Measurements from ENCODE around the gene CTIF. TPM values are rescaled to one million over a fixed set of nuclear protein-coding genes. Genes with fewer than 3 reads are reported as not detected.

CTIF gene
- total RNA-seq, 2 experiments from 2014 or later: 0.06 to 0.38 TPM

- intact Hi-C loops (cut with micrococcal nuclease; ENCODE audit: unreplicated experiment): no loop called here
- DNase-seq (ENCODE audit: low spot score): no peak
These were observed 99.6 kb downstream of the CTIF start for GRCh38 chr18:48638451-48638850.

GRCh38 chr18:48638896-48639771 is 100.3 kb downstream of the CTIF start:
- no TSS peak for BruUV-seq (replicated peaks)

More at GRCh38 chr18:48638451-48638850, 99.6 kb downstream of the CTIF start:
- Histone ChIP-seq H3K27ac (ENCODE audit: low read depth, low read length, poor library complexity, severe bottlenecking) (no peak overlapping the region), H3K4me2 (ENCODE audit: low read length) (no peak overlapping the region), H3K36me3 (ENCODE audit: insufficient read depth, low read length) (no peaks in the 10 kb centered on the region), H4K20me1 (ENCODE audit: insufficient read depth, low read length) (no peaks in the 10 kb centered on the region), H3K4me1 (ENCODE audit: insufficient read depth, low read length, poor library complexity, severe bottlenecking) (peaks cover 14% of the 10 kb centered on the region), H3K9me3 (ENCODE audit: low read length) (no peaks in the 10 kb centered on the region), H2AFZ (ENCODE audit: low read length) (no peak overlapping the region), H3K79me2 (ENCODE audit: insufficient read depth, low read depth, low read length) (no peaks in the 10 kb centered on the region), H3K4me3 (ENCODE audit: low read depth, low read length, poor library complexity, severe bottlenecking) (no peak overlapping the region), H3K9me2 (ENCODE audit: insufficient read depth, low read length) (no peaks in the 10 kb centered on the region)
- no peak for TF ChIP-seq EZH2phosphoT487 (IDR thresholded peaks at IDR 0.05; ENCODE audit: borderline replicate concordance, low read depth, low read length)
- TF ChIP-seq, protein P1, sequence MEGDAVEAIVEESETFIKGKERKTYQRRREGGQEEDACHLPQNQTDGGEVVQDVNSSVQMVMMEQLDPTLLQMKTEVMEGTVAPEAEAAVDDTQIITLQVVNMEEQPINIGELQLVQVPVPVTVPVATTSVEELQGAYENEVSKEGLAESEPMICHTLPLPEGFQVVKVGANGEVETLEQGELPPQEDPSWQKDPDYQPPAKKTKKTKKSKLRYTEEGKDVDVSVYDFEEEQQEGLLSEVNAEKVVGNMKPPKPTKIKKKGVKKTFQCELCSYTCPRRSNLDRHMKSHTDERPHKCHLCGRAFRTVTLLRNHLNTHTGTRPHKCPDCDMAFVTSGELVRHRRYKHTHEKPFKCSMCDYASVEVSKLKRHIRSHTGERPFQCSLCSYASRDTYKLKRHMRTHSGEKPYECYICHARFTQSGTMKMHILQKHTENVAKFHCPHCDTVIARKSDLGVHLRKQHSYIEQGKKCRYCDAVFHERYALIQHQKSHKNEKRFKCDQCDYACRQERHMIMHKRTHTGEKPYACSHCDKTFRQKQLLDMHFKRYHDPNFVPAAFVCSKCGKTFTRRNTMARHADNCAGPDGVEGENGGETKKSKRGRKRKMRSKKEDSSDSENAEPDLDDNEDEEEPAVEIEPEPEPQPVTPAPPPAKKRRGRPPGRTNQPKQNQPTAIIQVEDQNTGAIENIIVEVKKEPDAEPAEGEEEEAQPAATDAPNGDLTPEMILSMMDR (conservative IDR thresholded peaks at IDR 0.05; ENCODE audit: low read length): no peak
- CTCF ChIA-PET (ENCODE audit: unreplicated experiment): no interaction called here
- POLR2A ChIA-PET: no interaction called here
- BruUV-seq (replicated peaks): no TSS peak

More at GRCh38 chr18:48638896-48639771, 100.3 kb downstream of the CTIF start:
- H3K27ac ChIP-seq (ENCODE audit: low read depth, low read length, poor library complexity, severe bottlenecking): no peak overlapping the region
- ChIA-PET POLR2A (no interaction called here), CTCF (ENCODE audit: unreplicated experiment) (no interaction called here)
- H3K9me3 ChIP-seq (ENCODE audit: low read length): no peaks in the 10 kb centered on the region
- no peak for DNase-seq (ENCODE audit: low spot score)
- intact Hi-C loops (cut with micrococcal nuclease; ENCODE audit: unreplicated experiment): no loop called here
- H3K4me1 ChIP-seq (ENCODE audit: insufficient read depth, low read length, poor library complexity, severe bottlenecking): peaks cover 14% of the 10 kb centered on the region
- no peak overlapping the region for H3K4me2 ChIP-seq (ENCODE audit: low read length)
- H2AFZ ChIP-seq (ENCODE audit: low read length): no peak overlapping the region
- TF ChIP-seq EZH2phosphoT487 (IDR thresholded peaks at IDR 0.05; ENCODE audit: borderline replicate concordance, low read depth, low read length): no peak
- TF ChIP-seq, protein P1 (conservative IDR thresholded peaks at IDR 0.05; ENCODE audit: low read length): no peak
- H3K4me3 ChIP-seq (ENCODE audit: low read depth, low read length, poor library complexity, severe bottlenecking): no peak overlapping the region
- no peaks in the 10 kb centered on the region for H3K36me3 ChIP-seq (ENCODE audit: insufficient read depth, low read length)
- H3K9me2 ChIP-seq (ENCODE audit: insufficient read depth, low read length): no peaks in the 10 kb centered on the region
- no peaks in the 10 kb centered on the region for H4K20me1 ChIP-seq (ENCODE audit: insufficient read depth, low read length)
- H3K79me2 ChIP-seq (ENCODE audit: insufficient read depth, low read depth, low read length): no peaks in the 10 kb centered on the region

Data from OCI-LY7 (cell line).